SK-N-SH (cell line): ENCODE measurements around the gene PBX1.

Experiments
- CTCF ChIP-seq: fragments of 200-600 bp; sonication (generic); IDR thresholded peaks from 2 replicates; pipeline ENCODE4 v1.6.1; 2017; ENCODE audit warnings: antibody characterized with exemption, mild to moderate bottlenecking, moderate library complexity
- GATA2 ChIP-seq: sonication (generic); formaldehyde crosslinking; IDR thresholded peaks from 2 replicates; pipeline ENCODE4 v1.5.0; 2020; ENCODE audit warnings: mild to moderate bottlenecking, missing genetic modification reagents
- MAX ChIP-seq: IDR thresholded peaks from 2 replicates; pipeline ENCODE4 v1.4.0; 2012; ENCODE audit warnings: low read depth
- MXI1 ChIP-seq: IDR thresholded peaks from 2 replicates; pipeline ENCODE4 v1.6.1; 2012; ENCODE audit warnings: mild to moderate bottlenecking, low read depth, low read length, improper control_type of control experiment
- NRF1 ChIP-seq: IDR thresholded peaks from 2 replicates; pipeline ENCODE4 v1.6.1; 2012; ENCODE audit warnings: low read depth, mild to moderate bottlenecking, low read length
- PBX3 ChIP-seq: IDR thresholded peaks from 2 replicates; pipeline ENCODE4; 2012
- RAD21 ChIP-seq: IDR thresholded peaks from 2 replicates; pipeline ENCODE4 v1.6.1; 2012; ENCODE audit warnings: mild to moderate bottlenecking, low read length
- RCOR1 ChIP-seq: fragments of 150-350 bp; IDR thresholded peaks from 2 replicates; pipeline ENCODE4 v1.6.1; 2017; ENCODE audit warnings: antibody characterized with exemption, low read length
- RFX5 ChIP-seq: IDR thresholded peaks from 2 replicates; pipeline ENCODE4 v1.6.1; 2012; ENCODE audit warnings: mild to moderate bottlenecking, improper control_type of control experiment, low read length
- TAF1 ChIP-seq: IDR thresholded peaks from 2 replicates; pipeline ENCODE4 v1.6.1; 2012; ENCODE audit warnings: low read depth, mild to moderate bottlenecking, low read length, moderate library complexity, borderline replicate concordance
- TCF12 ChIP-seq: IDR thresholded peaks from 2 replicates; pipeline ENCODE4 v1.4.0; 2012
- TEAD4 ChIP-seq: IDR thresholded peaks from 2 replicates; pipeline ENCODE4 v1.4.0; 2012; ENCODE audit warnings: mild to moderate bottlenecking, borderline replicate concordance; ENCODE audit not compliant: insufficient read depth
- USF1 ChIP-seq: IDR thresholded peaks from 2 replicates; pipeline ENCODE4 v1.4.0; 2012; ENCODE audit warnings: low read depth, borderline replicate concordance

GRCh38 chr1:164842870-164843269 lies 283.9 kb downstream of the PBX1 start:
- TF ChIP-seq CTCF (no peak), GATA2 (CRISPR knock-in tag) (no peak), RCOR1 (no peak), PBX3 (no peak), MAX (no peak), TEAD4 (no peak), TAF1 (no peak), RAD21 (no peak), TCF12 (no peak), RFX5 (no peak), NRF1 (no peak), USF1 (no peak), MXI1 (no peak)
